ENCODE results near the gene PIP5KL1. TPM values are rescaled to one million over a fixed set of nuclear protein-coding genes. Genes with fewer than 3 reads are reported as not detected.

Gene PIP5KL1
- total and polyA plus RNA-seq, 4 donors = 2.0 to 9.0 (median 4.9) TPM

DNA sequence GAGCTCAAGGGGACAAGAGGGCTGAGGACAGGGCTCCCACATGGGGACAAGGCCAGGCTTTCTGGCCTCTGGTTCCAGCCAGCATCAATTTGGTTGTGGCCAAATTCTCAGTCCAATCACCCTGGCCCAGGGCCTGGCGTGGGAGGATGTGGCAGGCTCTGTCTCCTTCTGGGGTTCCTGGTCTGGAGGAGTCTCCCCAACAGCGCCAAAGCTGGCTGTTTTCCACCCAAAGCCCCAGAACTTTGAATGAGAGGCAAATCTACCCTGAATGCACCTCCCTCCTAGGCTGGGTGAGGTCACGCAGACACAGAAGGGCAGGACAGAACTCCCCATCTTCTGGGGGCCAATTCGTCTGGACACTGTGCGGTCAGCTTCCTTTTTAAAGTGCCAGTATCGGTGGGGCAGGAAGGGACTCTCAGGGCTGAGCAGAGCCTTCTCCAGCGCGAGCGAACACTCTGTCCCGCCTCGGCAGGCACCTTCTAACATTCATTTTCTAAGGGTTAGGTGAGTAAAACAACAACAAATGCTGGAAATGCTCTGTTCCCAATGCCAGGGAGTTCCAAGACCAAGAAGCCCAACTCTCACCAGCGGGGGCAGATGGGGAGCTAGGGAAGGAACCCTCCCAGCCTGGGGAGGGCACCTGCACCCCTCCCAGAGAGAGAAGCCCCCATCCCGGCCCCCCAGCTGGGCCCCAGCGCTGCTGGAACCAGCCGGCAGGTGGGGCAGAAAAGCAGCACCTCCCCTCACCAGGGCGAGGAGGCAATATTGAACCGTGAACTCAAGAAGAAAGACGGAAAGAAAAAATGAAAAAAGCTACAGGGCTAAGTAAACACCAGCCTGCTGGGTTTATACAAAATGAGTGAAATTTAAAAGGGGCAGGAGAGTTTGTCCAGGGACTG lies 10.7 kb upstream of the PIP5KL1 start:
- H3K36me3 ChIP-seq (ENCODE audit: control insufficient read depth in 4 of 4, insufficient read depth in 4 of 4, low read length in 4 of 4) = peaks cover 0 to 28% (median 15%) of the 10 kb centered on the region in 4 donors
- H3K9ac ChIP-seq (ENCODE audit: insufficient read depth in 1 of 2, low read length in 2 of 2) = no peak overlapping the region
- H3K4me3 ChIP-seq = no peak overlapping the region
- WGBS, 2 donors = 72 to 84% methylated on average over 18 of the region's 18 CpGs
- no peaks in the 10 kb centered on the region for H3K27me3 ChIP-seq (ENCODE audit: control insufficient read depth in 3 of 3, insufficient read depth in 3 of 3, low read length in 2 of 3)
- TF ChIP-seq, protein P1, sequence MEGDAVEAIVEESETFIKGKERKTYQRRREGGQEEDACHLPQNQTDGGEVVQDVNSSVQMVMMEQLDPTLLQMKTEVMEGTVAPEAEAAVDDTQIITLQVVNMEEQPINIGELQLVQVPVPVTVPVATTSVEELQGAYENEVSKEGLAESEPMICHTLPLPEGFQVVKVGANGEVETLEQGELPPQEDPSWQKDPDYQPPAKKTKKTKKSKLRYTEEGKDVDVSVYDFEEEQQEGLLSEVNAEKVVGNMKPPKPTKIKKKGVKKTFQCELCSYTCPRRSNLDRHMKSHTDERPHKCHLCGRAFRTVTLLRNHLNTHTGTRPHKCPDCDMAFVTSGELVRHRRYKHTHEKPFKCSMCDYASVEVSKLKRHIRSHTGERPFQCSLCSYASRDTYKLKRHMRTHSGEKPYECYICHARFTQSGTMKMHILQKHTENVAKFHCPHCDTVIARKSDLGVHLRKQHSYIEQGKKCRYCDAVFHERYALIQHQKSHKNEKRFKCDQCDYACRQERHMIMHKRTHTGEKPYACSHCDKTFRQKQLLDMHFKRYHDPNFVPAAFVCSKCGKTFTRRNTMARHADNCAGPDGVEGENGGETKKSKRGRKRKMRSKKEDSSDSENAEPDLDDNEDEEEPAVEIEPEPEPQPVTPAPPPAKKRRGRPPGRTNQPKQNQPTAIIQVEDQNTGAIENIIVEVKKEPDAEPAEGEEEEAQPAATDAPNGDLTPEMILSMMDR (IDR thresholded peaks at IDR 0.05; ENCODE audit: control extremely low read depth, extremely low read depth) = no peak
- no peak overlapping the region for H3K27ac ChIP-seq (ENCODE audit: low read depth in 1 of 2, low read length in 1 of 2)
- H3K9me3 ChIP-seq (ENCODE audit: control insufficient read depth in 4 of 4, insufficient read depth in 3 of 4, low read length in 3 of 4) = no peaks in the 10 kb centered on the region
- ATAC-seq (ENCODE audit: insufficient read depth, low FRiP score) (no peak), DNase-seq (peak in 1 of 3 donors; percentile 57)
- H3K4me1 ChIP-seq (ENCODE audit: control insufficient read depth in 5 of 5, insufficient read depth in 5 of 5, low read length in 5 of 5) = peaks cover 2 to 34% (median 8%) of the 10 kb centered on the region in 5 donors

DNA sequence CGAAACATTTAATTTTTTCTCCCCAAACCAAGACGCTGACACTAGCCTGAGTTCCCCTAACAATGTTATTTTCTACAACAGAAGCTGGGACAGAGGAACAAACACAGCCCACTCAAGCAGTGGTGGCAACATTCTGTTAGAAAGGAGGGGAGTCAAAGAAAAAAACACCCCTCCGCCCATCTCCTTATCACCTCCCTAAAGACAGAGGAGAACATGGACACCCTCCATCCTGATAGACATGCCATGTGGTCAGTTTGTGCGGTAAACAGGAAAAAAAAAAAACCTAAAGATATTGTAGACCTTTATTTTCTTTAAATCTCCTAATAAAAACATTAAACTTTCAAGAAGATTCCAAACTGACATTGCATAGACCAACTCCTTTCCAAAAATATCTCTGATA lies 10.0 kb upstream of the PIP5KL1 start:
- WGBS, 2 donors = 96 to 99% methylated on average over 4 of the region's 4 CpGs
- peak overlapping the region in 1 of 2 donors; percentile 21 for H3K9ac ChIP-seq (ENCODE audit: insufficient read depth in 1 of 2, low read length in 2 of 2)
- H3K4me1 ChIP-seq (ENCODE audit: control insufficient read depth in 5 of 5, insufficient read depth in 5 of 5, low read length in 5 of 5) = peaks cover 2 to 36% (median 10%) of the 10 kb centered on the region in 5 donors
- TF ChIP-seq, protein P1 (IDR thresholded peaks at IDR 0.05; ENCODE audit: control extremely low read depth, extremely low read depth) = no peak
- no peak overlapping the region for H3K4me3 ChIP-seq
- H3K27me3 ChIP-seq (ENCODE audit: control insufficient read depth in 3 of 3, insufficient read depth in 3 of 3, low read length in 2 of 3) = no peaks in the 10 kb centered on the region
- H3K27ac ChIP-seq (ENCODE audit: low read depth in 1 of 2, low read length in 1 of 2) = no peak overlapping the region
- peaks cover 0 to 26% (median 15%) of the 10 kb centered on the region in 4 donors for H3K36me3 ChIP-seq (ENCODE audit: control insufficient read depth in 4 of 4, insufficient read depth in 4 of 4, low read length in 4 of 4)
- ATAC-seq (ENCODE audit: insufficient read depth, low FRiP score) (no peak), DNase-seq (no peak)
- H3K9me3 ChIP-seq (ENCODE audit: control insufficient read depth in 4 of 4, insufficient read depth in 3 of 4, low read length in 3 of 4) = no peaks in the 10 kb centered on the region

DNA sequence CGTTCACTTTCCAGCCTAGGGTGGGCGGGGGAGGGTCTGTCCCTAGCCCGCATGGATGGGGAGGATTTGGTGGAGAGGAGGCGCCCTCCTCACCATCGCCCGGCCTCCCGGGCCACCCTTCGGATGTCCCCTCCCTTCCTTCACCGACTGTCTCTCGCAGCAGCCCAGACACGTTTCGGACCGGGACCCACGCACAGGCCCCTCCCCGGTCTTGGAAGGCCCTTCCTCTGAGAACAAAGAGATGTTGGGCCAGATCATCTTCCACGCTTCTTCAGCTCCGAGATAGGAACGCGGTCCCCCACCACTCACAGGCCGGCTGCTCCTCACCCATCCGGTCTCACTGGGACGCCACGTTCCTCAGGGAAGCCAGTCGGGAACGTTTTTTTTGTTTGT lies 7.7 kb upstream of the PIP5KL1 start:
- WGBS, 2 donors = 51 to 55% methylated on average over 25 of the region's 25 CpGs
- no peaks in the 10 kb centered on the region for H3K27me3 ChIP-seq (ENCODE audit: control insufficient read depth in 3 of 3, insufficient read depth in 3 of 3, low read length in 2 of 3)
- peak overlapping the region in 1 of 2 donors; percentile 83 for H3K9ac ChIP-seq (ENCODE audit: insufficient read depth in 1 of 2, low read length in 2 of 2)
- DNase-seq (peak; percentile 62 to 76 (median 64)), ATAC-seq (ENCODE audit: insufficient read depth, low FRiP score) (no peak)
- H3K36me3 ChIP-seq (ENCODE audit: control insufficient read depth in 4 of 4, insufficient read depth in 4 of 4, low read length in 4 of 4) = peaks cover 0 to 16% (median 8%) of the 10 kb centered on the region in 4 donors
- no peak overlapping the region for H3K4me3 ChIP-seq
- no peaks in the 10 kb centered on the region for H3K9me3 ChIP-seq (ENCODE audit: control insufficient read depth in 4 of 4, insufficient read depth in 3 of 4, low read length in 3 of 4)
- no peak overlapping the region for H3K27ac ChIP-seq (ENCODE audit: low read depth in 1 of 2, low read length in 1 of 2)
- TF ChIP-seq, protein P1 (IDR thresholded peaks at IDR 0.05; ENCODE audit: control extremely low read depth, extremely low read depth) = no peak
- H3K4me1 ChIP-seq (ENCODE audit: control insufficient read depth in 5 of 5, insufficient read depth in 5 of 5, low read length in 5 of 5) = peaks cover 2 to 39% (median 12%) of the 10 kb centered on the region in 5 donors
